Activated T-cell treated with anti-CD3 and anti-CD28 coated beads, Interleukin-2, amount 50 U/mL, for 72 hours (primary cell): Measurements from ENCODE around the gene EME2. TPM values are rescaled to one million over a fixed set of nuclear protein-coding genes. Genes with fewer than 3 reads are reported as not detected.

Experiments
- ATAC-seq, 2 donors: fragments of 150-1000 bp; cut with Tn5 transposase; replicated peaks in 1 of 2; 2 replicates each; pipeline ENCODE4 v1.10.0; 2021; ENCODE audit warnings: moderate library complexity in 2 of 2, mild to moderate bottlenecking in 1 of 2
- DNase-seq, 2 donors: peaks; one replicate each; pipeline ENCODE4 v3.0.0; 2021 to 2022; ENCODE audit warnings: mixed read lengths in 1 of 2
- H3K27ac Mint-ChIP-seq: one replicate; pipeline ENCODE4 v1.8.0; 2022; ENCODE audit warnings: mild to moderate bottlenecking, moderate library complexity, mixed read lengths
- H3K27me3 Mint-ChIP-seq: one replicate; pipeline ENCODE4 v1.8.0; 2022; ENCODE audit warnings: low read depth, mixed read lengths
- H3K36me3 Mint-ChIP-seq, 2 donors: one replicate each; pipeline ENCODE4 v1.8.0; 2022; ENCODE audit warnings: mixed read lengths in 2 of 2, mild to moderate bottlenecking in 1 of 2; ENCODE audit not compliant: insufficient read depth in 2 of 2
- H3K4me1 Mint-ChIP-seq: one replicate; pipeline ENCODE4 v1.8.0; 2022; ENCODE audit warnings: low read depth, mixed read lengths
- H3K4me3 Mint-ChIP-seq, 2 donors: one replicate each; pipeline ENCODE4 v1.8.0; 2022; ENCODE audit warnings: mild to moderate bottlenecking in 2 of 2, mixed read lengths in 2 of 2, moderate library complexity in 2 of 2
- H3K9me3 Mint-ChIP-seq, 2 donors: one replicate each; pipeline ENCODE4 v1.8.0; 2022; ENCODE audit warnings: mixed read lengths in 2 of 2
- total RNA-seq, 2 donors: library from RNA; stranded (reverse); gene quantifications; one replicate each; pipeline ENCODE4 v1.2.3, GENCODE V29; 2022

EME2 gene
- total RNA-seq, 2 donors from 2014 or later = 14.4 to 18.6 TPM

- Mint-ChIP-seq H3K4me1 (peaks cover 4% of the 10 kb centered on the region), H3K4me3 (no peak overlapping the region), H3K27me3 (no peaks in the 10 kb centered on the region), H3K27ac (no peak overlapping the region), H3K36me3 (no peaks in the 10 kb centered on the region), H3K9me3 (no peaks in the 10 kb centered on the region)
- DNase-seq (no peak), ATAC-seq (no peak)
Measured at GRCh38 chr16:1819611-1820010, 47.0 kb downstream of the EME2 start.

GRCh38 chr16:1820096-1820945, 47.7 kb downstream of the EME2 start:
- H3K36me3 Mint-ChIP-seq = no peaks in the 10 kb centered on the region
- no peak for ATAC-seq
- H3K27me3 Mint-ChIP-seq = no peaks in the 10 kb centered on the region
- DNase-seq = no peak
- no peaks in the 10 kb centered on the region for H3K9me3 Mint-ChIP-seq
- no peak overlapping the region for H3K27ac Mint-ChIP-seq
- H3K4me1 Mint-ChIP-seq = peaks cover 8% of the 10 kb centered on the region
- H3K4me3 Mint-ChIP-seq = no peak overlapping the region

- Mint-ChIP-seq H3K9me3 (no peaks in the 10 kb centered on the region), H3K4me1 (peaks cover 8% of the 10 kb centered on the region), H3K27me3 (no peaks in the 10 kb centered on the region), H3K4me3 (no peak overlapping the region), H3K27ac (no peak overlapping the region), H3K36me3 (no peaks in the 10 kb centered on the region)
- no peak for ATAC-seq
- DNase-seq = no peak
Measured at GRCh38 chr16:1820946-1821290, 48.3 kb downstream of the EME2 start.

GRCh38 chr16:1821861-1822611, 49.4 kb downstream of the EME2 start:
- no peak overlapping the region for H3K27ac Mint-ChIP-seq
- peaks cover 0 to 2% of the 10 kb centered on the region in 2 donors for H3K36me3 Mint-ChIP-seq
- no peaks in the 10 kb centered on the region for H3K9me3 Mint-ChIP-seq
- ATAC-seq = no peak
- H3K4me1 Mint-ChIP-seq = peaks cover 8% of the 10 kb centered on the region
- no peaks in the 10 kb centered on the region for H3K27me3 Mint-ChIP-seq
- no peak for DNase-seq
- no peak overlapping the region for H3K4me3 Mint-ChIP-seq

- Mint-ChIP-seq H3K4me1 (peaks cover 14% of the 10 kb centered on the region), H3K9me3 (no peaks in the 10 kb centered on the region), H3K4me3 (no peak overlapping the region), H3K27ac (no peak overlapping the region), H3K27me3 (no peaks in the 10 kb centered on the region), H3K36me3 (peaks cover 0 to 2% of the 10 kb centered on the region in 2 donors)
- DNase-seq (no peak), ATAC-seq (no peak)
Measured at GRCh38 chr16:1822801-1823200, 50.2 kb downstream of the EME2 start.

- Mint-ChIP-seq H3K9me3 (no peaks in the 10 kb centered on the region), H3K4me1 (peaks cover 25% of the 10 kb centered on the region), H3K4me3 (no peak overlapping the region), H3K36me3 (peaks cover 0 to 2% of the 10 kb centered on the region in 2 donors), H3K27me3 (no peaks in the 10 kb centered on the region), H3K27ac (no peak overlapping the region)
- DNase-seq = peak; percentile 10 to 19
- no peak for ATAC-seq
Measured at GRCh38 chr16:1823821-1824220, 51.2 kb downstream of the EME2 start.

GRCh38 chr16:1825381-1825863, 52.8 kb downstream of the EME2 start:
- Mint-ChIP-seq H3K9me3 (no peaks in the 10 kb centered on the region), H3K36me3 (peaks cover 0 to 2% of the 10 kb centered on the region in 2 donors), H3K27me3 (no peaks in the 10 kb centered on the region), H3K4me3 (peak overlapping the region; percentile 80 to 85), H3K27ac (peak overlapping the region; percentile 54), H3K4me1 (peaks cover 39% of the 10 kb centered on the region)
- DNase-seq = no peak
- no peak for ATAC-seq

Other genes starting within 250 kb of the EME2 start
- gene TMEM204, start 239.1 kb upstream of the EME2 start, total RNA-seq = 10 to 100 TPM; 15.7 to 16.7 TPM
- gene IFT140, start 160.7 kb upstream of the EME2 start, total RNA-seq = 10 to 100 TPM; 13.7 to 16.1 TPM
- 10 to 100 TPM; 28.3 to 30.1 TPM for gene CRAMP1, start 160.4 kb upstream of the EME2 start, total RNA-seq
- 10 to 100 TPM; 54.1 to 62.7 TPM for gene JPT2, start 94.5 kb upstream of the EME2 start, total RNA-seq
- 100 to 1,000 TPM in 1 of 2 donors, 10 to 100 TPM in 1; 92.7 to 118 TPM for gene MAPK8IP3, start 66.6 kb upstream of the EME2 start, total RNA-seq
- gene NME3, start 1.3 kb upstream of the EME2 start, total RNA-seq = 10 to 100 TPM; 55.0 to 56.1 TPM
- gene MRPS34, start 324 bp downstream of the EME2 start, total RNA-seq = 100 to 1,000 TPM in 1 of 2 donors, 10 to 100 TPM in 1; 86.0 to 123 TPM
- gene SPSB3, start 9.8 kb downstream of the EME2 start, total RNA-seq = 10 to 100 TPM; 37.1 to 40.1 TPM
- gene NUBP2, start 10.2 kb downstream of the EME2 start, total RNA-seq = 10 to 100 TPM; 47.8 to 50.1 TPM
- gene IGFALS, start 20.9 kb downstream of the EME2 start, total RNA-seq = under 1 TPM; 0.14 to 0.37 TPM
- 10 to 100 TPM; 45.0 to 53.5 TPM for gene HAGH, start 54.0 kb downstream of the EME2 start, total RNA-seq
- 10 to 100 TPM; 11.1 to 13.5 TPM for gene FAHD1, start 54.4 kb downstream of the EME2 start, total RNA-seq
- gene MEIOB, start 99.4 kb downstream of the EME2 start, total RNA-seq = under 1 TPM; 0.53 to 0.94 TPM
- not detected for gene HS3ST6, start 145.6 kb downstream of the EME2 start, total RNA-seq
- gene MSRB1, start 170.4 kb downstream of the EME2 start, total RNA-seq = 10 to 100 TPM; 17.9 to 18.8 TPM
- gene RPL3L, start 181.9 kb downstream of the EME2 start, total RNA-seq = under 1 TPM; 0.38 to 0.51 TPM
- 10 to 100 TPM; 69.3 to 98.3 TPM for gene NDUFB10, start 186.7 kb downstream of the EME2 start, total RNA-seq
- 1,000 to 10,000 TPM; 5,556 to 5,984 TPM for gene RPS2, start 192.0 kb downstream of the EME2 start, total RNA-seq
- under 1 TPM in 1 of 2 donors, not detected in 1; 0.81 TPM for gene RNF151, start 194.0 kb downstream of the EME2 start, total RNA-seq
- gene TBL3, start 199.2 kb downstream of the EME2 start, total RNA-seq = 10 to 100 TPM; 22.6 to 24.4 TPM
- gene NOXO1, start 208.7 kb downstream of the EME2 start, total RNA-seq = 1 to 10 TPM in 1 of 2 donors, not detected in 1; 1.8 TPM
- 10 to 100 TPM; 41.4 to 49.3 TPM for gene GFER, start 211.4 kb downstream of the EME2 start, total RNA-seq
- 10 to 100 TPM; 38.6 to 50.9 TPM for gene SYNGR3, start 217.2 kb downstream of the EME2 start, total RNA-seq
- 100 to 1,000 TPM in 1 of 2 donors, 10 to 100 TPM in 1; 87.1 to 110 TPM for gene ZNF598, start 237.0 kb downstream of the EME2 start, total RNA-seq
- gene NPW, start 247.0 kb downstream of the EME2 start, total RNA-seq = 1 to 10 TPM; 1.5 to 1.9 TPM